Liver (tissue), 9 donors: Measurements from ENCODE around the gene SLC25A21. TPM values are rescaled to one million over a fixed set of nuclear protein-coding genes. Genes with fewer than 3 reads are reported as not detected.

Experiments used
- DNase-seq: peaks from one replicate; pipeline ENCODE4 v3.0.0-alpha.2; 2017; ENCODE audit warnings: low spot score
- H3K27ac ChIP-seq, 2 donors: one replicate each; pipeline ENCODE4 v1.7.0; 2013; ENCODE audit warnings: inconsistent platforms in 2 of 2, low read length in 2 of 2, control low read depth in 1 of 2, low read depth in 1 of 2, mild to moderate bottlenecking in 1 of 2
- H3K27me3 ChIP-seq, 4 donors: one replicate each; pipeline versions ENCODE4 v1.6.1 to v1.7.0; 2013; ENCODE audit warnings: low read length in 3 of 4, inconsistent platforms in 1 of 4, mild to moderate bottlenecking in 1 of 4, moderate library complexity in 1 of 4; ENCODE audit not compliant: control insufficient read depth in 4 of 4, insufficient read depth in 4 of 4
- H3K36me3 ChIP-seq, 4 donors: one replicate each; pipeline versions ENCODE4 v1.6.1 to v1.7.0; 2013; ENCODE audit warnings: low read length in 3 of 4, mild to moderate bottlenecking in 3 of 4, low read depth in 1 of 4, moderate library complexity in 1 of 4; ENCODE audit not compliant: control insufficient read depth in 4 of 4, insufficient read depth in 3 of 4
- H3K4me1 ChIP-seq, 4 donors: one replicate each; pipeline versions ENCODE4 v1.6.1 to v1.7.0; 2013; ENCODE audit warnings: low read length in 3 of 4, mild to moderate bottlenecking in 3 of 4, moderate library complexity in 1 of 4; ENCODE audit not compliant: control insufficient read depth in 4 of 4, insufficient read depth in 4 of 4
- H3K4me3 ChIP-seq, 3 donors: one replicate each; pipeline versions ENCODE4 v1.6.1 to v1.7.0; 2013; ENCODE audit warnings: low read length in 3 of 3, control low read depth in 1 of 3, low read depth in 1 of 3, mild to moderate bottlenecking in 1 of 3
- H3K9ac ChIP-seq, 2 donors: one replicate each; pipeline ENCODE4 v1.7.0; 2013; ENCODE audit warnings: low read length in 2 of 2, mild to moderate bottlenecking in 2 of 2, moderate library complexity in 2 of 2, control low read depth in 1 of 2, low read depth in 1 of 2
- H3K9me3 ChIP-seq, 4 donors: one replicate each; pipeline versions ENCODE4 v1.6.1 to v1.7.0; 2013; ENCODE audit warnings: low read length in 3 of 4; ENCODE audit not compliant: control insufficient read depth in 4 of 4
- EGR1 ChIP-seq, 2 donors: IDR thresholded peaks; 2 replicates each; pipeline ENCODE4 v1.6.1; 2016 to 2018; ENCODE audit warnings: antibody characterized with exemption in 2 of 2, low read depth in 2 of 2
- FOXA1 ChIP-seq: IDR thresholded peaks from 2 replicates; pipeline ENCODE4 v1.6.1; 2016; ENCODE audit warnings: antibody characterized with exemption
- FOXA2 ChIP-seq: IDR thresholded peaks from 2 replicates; pipeline ENCODE4 v1.6.1; 2016; ENCODE audit warnings: antibody characterized with exemption
- GABPA ChIP-seq, 2 donors: IDR thresholded peaks in 1 of 2; conservative IDR thresholded peaks in 1 of 2; 2 replicates each; pipeline ENCODE4 v1.6.1; 2016; ENCODE audit warnings: antibody characterized with exemption in 2 of 2, mild to moderate bottlenecking in 1 of 2, moderate library complexity in 1 of 2
- HNF4A ChIP-seq, 2 donors: conservative IDR thresholded peaks; 2 replicates each; pipeline ENCODE4 v1.6.1; 2016; ENCODE audit warnings: antibody characterized with exemption in 2 of 2, mild to moderate bottlenecking in 2 of 2
- HNF4G ChIP-seq: IDR thresholded peaks from 2 replicates; pipeline ENCODE4 v1.6.1; 2016; ENCODE audit warnings: antibody characterized with exemption
- JUND ChIP-seq, 2 donors: IDR thresholded peaks; 2 replicates each; pipeline ENCODE4 v1.6.1; 2016; ENCODE audit warnings: antibody characterized with exemption in 2 of 2
- NR2F2 ChIP-seq: IDR thresholded peaks from 2 replicates; pipeline ENCODE4 v1.6.1; 2016; ENCODE audit warnings: antibody characterized with exemption
- RAD21 ChIP-seq, 2 donors: IDR thresholded peaks; 2 replicates each; pipeline ENCODE4 v1.6.1; 2016; ENCODE audit warnings: antibody characterized with exemption in 2 of 2, mild to moderate bottlenecking in 2 of 2
- RXRA ChIP-seq, 2 donors: IDR thresholded peaks; 2 replicates each; pipeline ENCODE4 v1.6.1; 2017 to 2018; ENCODE audit warnings: antibody characterized with exemption in 2 of 2, mild to moderate bottlenecking in 1 of 2
- SP1 ChIP-seq: IDR thresholded peaks from 2 replicates; pipeline ENCODE4 v1.6.1; 2018; ENCODE audit warnings: antibody characterized with exemption, mild to moderate bottlenecking
- TAF1 ChIP-seq: conservative IDR thresholded peaks from 2 replicates; pipeline ENCODE4 v1.6.1; 2016; ENCODE audit warnings: antibody characterized with exemption, mild to moderate bottlenecking
- YY1 ChIP-seq: IDR thresholded peaks from 2 replicates; pipeline ENCODE4 v1.6.1; 2016; ENCODE audit warnings: antibody characterized with exemption, mild to moderate bottlenecking
- WGBS: extraction: QIAGEN DNeasy Blood & Tissue Kit; methylation state at CpG from one replicate; pipeline ENCODE4 v1.1.7; 2013; 5-methylcytosine and 5-hydroxymethylcytosine counted together
- polyA plus RNA-seq, 2 donors: library from polyadenylated mRNA; stranded (reverse) in 1 of 2; unstranded in 1 of 2; fragments of 200-250 nt in 1 of 2; fragments of >200 nt in 1 of 2; fragmentation: Nextera tagmentation in 1 of 2; extraction: Ambion mirVana in 1 of 2; gene quantifications; one replicate each; pipeline versions ENCODE4 v1.2.1 to v1.2.3, GENCODE V29; 2013 to 2015
- total RNA-seq, 2 donors: library from RNA; depleted of rRNA; stranded (reverse); fragments of >200 nt; gene quantifications; one replicate each; pipeline ENCODE4 v1.2.3, GENCODE V29; 2014
- TF ChIP-seq, protein P1 (sequence below): IDR thresholded peaks from 2 replicates; pipeline ENCODE4 v1.6.1; 2016; ENCODE audit warnings: antibody characterized with exemption
- TF ChIP-seq, protein P2 (sequence below): IDR thresholded peaks from 2 replicates; pipeline ENCODE4 v1.6.1; 2016; ENCODE audit warnings: antibody characterized with exemption
- TF ChIP-seq, protein P3 (sequence below): fragments of 150-350 bp; IDR thresholded peaks from 2 replicates; pipeline ENCODE4 v1.5.1; 2017; ENCODE audit warnings: improper control_type of control experiment, low read depth, low read length; ENCODE audit not compliant: missing input control
- TF ChIP-seq, protein P4 (sequence below): IDR thresholded peaks from 2 replicates; pipeline ENCODE4 v1.6.1; 2016; ENCODE audit warnings: antibody characterized with exemption
- TF ChIP-seq, protein P5 (sequence below): IDR thresholded peaks from 2 replicates; pipeline ENCODE4 v1.6.1; 2016; ENCODE audit warnings: antibody characterized with exemption, mild to moderate bottlenecking
- donor health status: healthy.
- donor health status: healthy.
- donor health status: healthy.
- donor health status: healthy.
- donor health status: healthy.

SLC25A21 gene
- total and polyA plus RNA-seq, 4 donors = 0.13 to 24.3 (median 0.23) TPM

DNA sequence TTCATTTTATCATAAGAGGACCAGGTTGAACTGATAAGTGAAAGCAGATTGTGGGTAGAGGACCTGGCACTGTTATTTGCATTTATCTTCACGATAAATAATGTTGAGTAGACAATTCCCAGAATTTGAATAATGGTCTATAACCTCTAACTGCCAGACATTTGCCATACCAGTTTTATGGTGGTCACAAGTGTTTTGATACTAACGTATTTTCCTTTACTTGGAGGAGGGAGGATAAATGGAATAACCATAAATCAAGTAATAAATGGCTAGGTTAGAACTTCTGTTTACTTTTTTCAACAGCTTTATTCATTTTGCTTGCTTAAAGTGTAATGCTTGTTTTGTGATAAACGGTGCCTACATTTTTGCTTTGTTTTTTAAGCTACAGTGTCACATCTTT lies 501.3 kb downstream of the SLC25A21 start:
- Histone ChIP-seq H3K36me3 (no peaks in the 10 kb centered on the region), H3K9ac (no peak overlapping the region), H3K27ac (no peak overlapping the region), H3K9me3 (peaks cover 0 to 3% (median 0%) of the 10 kb centered on the region in 4 donors), H3K27me3 (peaks cover 0 to 20% (median 6%) of the 10 kb centered on the region in 4 donors), H3K4me1 (peaks cover 0 to 8% (median 7%) of the 10 kb centered on the region in 4 donors), H3K4me3 (no peak overlapping the region)
- no peak for DNase-seq
- no peak for TF ChIP-seq RAD21 (IDR thresholded peaks at IDR 0.05)
- no peak for TF ChIP-seq FOXA1
- TF ChIP-seq GABPA (IDR thresholded peaks at IDR 0.05 in 1 of 2, conservative IDR thresholded peaks at IDR 0.05 in 1 of 2) = no peak
- no peak for TF ChIP-seq HNF4A (conservative IDR thresholded peaks at IDR 0.05)
- TF ChIP-seq TAF1 = no peak
- TF ChIP-seq, protein P1, sequence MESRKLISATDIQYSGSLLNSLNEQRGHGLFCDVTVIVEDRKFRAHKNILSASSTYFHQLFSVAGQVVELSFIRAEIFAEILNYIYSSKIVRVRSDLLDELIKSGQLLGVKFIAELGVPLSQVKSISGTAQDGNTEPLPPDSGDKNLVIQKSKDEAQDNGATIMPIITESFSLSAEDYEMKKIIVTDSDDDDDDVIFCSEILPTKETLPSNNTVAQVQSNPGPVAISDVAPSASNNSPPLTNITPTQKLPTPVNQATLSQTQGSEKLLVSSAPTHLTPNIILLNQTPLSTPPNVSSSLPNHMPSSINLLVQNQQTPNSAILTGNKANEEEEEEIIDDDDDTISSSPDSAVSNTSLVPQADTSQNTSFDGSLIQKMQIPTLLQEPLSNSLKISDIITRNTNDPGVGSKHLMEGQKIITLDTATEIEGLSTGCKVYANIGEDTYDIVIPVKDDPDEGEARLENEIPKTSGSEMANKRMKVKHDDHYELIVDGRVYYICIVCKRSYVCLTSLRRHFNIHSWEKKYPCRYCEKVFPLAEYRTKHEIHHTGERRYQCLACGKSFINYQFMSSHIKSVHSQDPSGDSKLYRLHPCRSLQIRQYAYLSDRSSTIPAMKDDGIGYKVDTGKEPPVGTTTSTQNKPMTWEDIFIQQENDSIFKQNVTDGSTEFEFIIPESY = no peak
- TF ChIP-seq, protein P2, sequence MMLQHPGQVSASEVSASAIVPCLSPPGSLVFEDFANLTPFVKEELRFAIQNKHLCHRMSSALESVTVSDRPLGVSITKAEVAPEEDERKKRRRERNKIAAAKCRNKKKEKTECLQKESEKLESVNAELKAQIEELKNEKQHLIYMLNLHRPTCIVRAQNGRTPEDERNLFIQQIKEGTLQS = no peak
- TF ChIP-seq RXRA (IDR thresholded peaks at IDR 0.05) = no peak
- TF ChIP-seq, protein P3, sequence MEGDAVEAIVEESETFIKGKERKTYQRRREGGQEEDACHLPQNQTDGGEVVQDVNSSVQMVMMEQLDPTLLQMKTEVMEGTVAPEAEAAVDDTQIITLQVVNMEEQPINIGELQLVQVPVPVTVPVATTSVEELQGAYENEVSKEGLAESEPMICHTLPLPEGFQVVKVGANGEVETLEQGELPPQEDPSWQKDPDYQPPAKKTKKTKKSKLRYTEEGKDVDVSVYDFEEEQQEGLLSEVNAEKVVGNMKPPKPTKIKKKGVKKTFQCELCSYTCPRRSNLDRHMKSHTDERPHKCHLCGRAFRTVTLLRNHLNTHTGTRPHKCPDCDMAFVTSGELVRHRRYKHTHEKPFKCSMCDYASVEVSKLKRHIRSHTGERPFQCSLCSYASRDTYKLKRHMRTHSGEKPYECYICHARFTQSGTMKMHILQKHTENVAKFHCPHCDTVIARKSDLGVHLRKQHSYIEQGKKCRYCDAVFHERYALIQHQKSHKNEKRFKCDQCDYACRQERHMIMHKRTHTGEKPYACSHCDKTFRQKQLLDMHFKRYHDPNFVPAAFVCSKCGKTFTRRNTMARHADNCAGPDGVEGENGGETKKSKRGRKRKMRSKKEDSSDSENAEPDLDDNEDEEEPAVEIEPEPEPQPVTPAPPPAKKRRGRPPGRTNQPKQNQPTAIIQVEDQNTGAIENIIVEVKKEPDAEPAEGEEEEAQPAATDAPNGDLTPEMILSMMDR = no peak
- no peak for TF ChIP-seq YY1
- TF ChIP-seq, protein P4, sequence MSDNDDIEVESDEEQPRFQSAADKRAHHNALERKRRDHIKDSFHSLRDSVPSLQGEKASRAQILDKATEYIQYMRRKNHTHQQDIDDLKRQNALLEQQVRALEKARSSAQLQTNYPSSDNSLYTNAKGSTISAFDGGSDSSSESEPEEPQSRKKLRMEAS = no peak
- no peak for TF ChIP-seq HNF4G
- no peak for TF ChIP-seq JUND (IDR thresholded peaks at IDR 0.05)
- WGBS = 66% methylated on average over 3 of the region's 3 CpGs

DNA sequence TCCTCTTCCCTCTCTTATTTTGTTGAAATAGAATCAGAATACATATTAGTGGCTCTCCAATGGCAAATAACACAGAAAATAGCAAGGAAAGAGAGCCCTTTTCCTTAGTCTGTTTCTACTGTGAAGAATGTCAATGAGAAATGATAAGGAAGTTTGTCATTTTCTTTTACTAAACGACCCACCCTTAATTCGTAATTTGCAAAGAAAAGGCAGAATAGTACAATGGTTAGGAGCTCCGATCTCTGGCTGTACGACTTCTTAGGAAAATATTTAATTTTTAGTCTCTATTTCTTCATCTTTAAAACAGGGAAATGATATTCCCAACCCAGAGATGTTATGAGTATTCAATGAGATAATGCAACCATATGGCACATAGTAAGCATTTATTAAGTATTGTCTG lies 504.7 kb downstream of the SLC25A21 start:
- WGBS = 21% methylated on average over 4 of the region's 4 CpGs
- DNase-seq = no peak
- no peak overlapping the region for H3K4me3 ChIP-seq
- H3K27ac ChIP-seq = no peak overlapping the region
- no peaks in the 10 kb centered on the region for H3K36me3 ChIP-seq
- TF ChIP-seq, protein P2 = no peak
- TF ChIP-seq, protein P3 = no peak
- TF ChIP-seq HNF4A (conservative IDR thresholded peaks at IDR 0.05) (no peak), SP1 (no peak), RAD21 (IDR thresholded peaks at IDR 0.05) (no peak), HNF4G (no peak), FOXA1 (no peak), YY1 (no peak), EGR1 (IDR thresholded peaks at IDR 0.05; ENCODE audit: low read depth in 2 of 2) (no peak), NR2F2 (no peak), GABPA (IDR thresholded peaks at IDR 0.05 in 1 of 2, conservative IDR thresholded peaks at IDR 0.05 in 1 of 2) (no peak), FOXA2 (no peak), RXRA (IDR thresholded peaks at IDR 0.05) (no peak), JUND (IDR thresholded peaks at IDR 0.05) (no peak), TAF1 (no peak)
- TF ChIP-seq, protein P4 = no peak
- TF ChIP-seq, protein P5, sequence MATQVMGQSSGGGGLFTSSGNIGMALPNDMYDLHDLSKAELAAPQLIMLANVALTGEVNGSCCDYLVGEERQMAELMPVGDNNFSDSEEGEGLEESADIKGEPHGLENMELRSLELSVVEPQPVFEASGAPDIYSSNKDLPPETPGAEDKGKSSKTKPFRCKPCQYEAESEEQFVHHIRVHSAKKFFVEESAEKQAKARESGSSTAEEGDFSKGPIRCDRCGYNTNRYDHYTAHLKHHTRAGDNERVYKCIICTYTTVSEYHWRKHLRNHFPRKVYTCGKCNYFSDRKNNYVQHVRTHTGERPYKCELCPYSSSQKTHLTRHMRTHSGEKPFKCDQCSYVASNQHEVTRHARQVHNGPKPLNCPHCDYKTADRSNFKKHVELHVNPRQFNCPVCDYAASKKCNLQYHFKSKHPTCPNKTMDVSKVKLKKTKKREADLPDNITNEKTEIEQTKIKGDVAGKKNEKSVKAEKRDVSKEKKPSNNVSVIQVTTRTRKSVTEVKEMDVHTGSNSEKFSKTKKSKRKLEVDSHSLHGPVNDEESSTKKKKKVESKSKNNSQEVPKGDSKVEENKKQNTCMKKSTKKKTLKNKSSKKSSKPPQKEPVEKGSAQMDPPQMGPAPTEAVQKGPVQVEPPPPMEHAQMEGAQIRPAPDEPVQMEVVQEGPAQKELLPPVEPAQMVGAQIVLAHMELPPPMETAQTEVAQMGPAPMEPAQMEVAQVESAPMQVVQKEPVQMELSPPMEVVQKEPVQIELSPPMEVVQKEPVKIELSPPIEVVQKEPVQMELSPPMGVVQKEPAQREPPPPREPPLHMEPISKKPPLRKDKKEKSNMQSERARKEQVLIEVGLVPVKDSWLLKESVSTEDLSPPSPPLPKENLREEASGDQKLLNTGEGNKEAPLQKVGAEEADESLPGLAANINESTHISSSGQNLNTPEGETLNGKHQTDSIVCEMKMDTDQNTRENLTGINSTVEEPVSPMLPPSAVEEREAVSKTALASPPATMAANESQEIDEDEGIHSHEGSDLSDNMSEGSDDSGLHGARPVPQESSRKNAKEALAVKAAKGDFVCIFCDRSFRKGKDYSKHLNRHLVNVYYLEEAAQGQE = no peak
- TF ChIP-seq, protein P1 = no peak
- peaks cover 0 to 27% (median 16%) of the 10 kb centered on the region in 4 donors for H3K27me3 ChIP-seq
- H3K9me3 ChIP-seq = peaks cover 0 to 3% (median 1%) of the 10 kb centered on the region in 4 donors
- peaks cover 13 to 27% (median 21%) of the 10 kb centered on the region in 4 donors for H3K4me1 ChIP-seq
- H3K9ac ChIP-seq = no peak overlapping the region
